ENCODE measurements around the gene ECSIT. TPM values are rescaled to one million over a fixed set of nuclear protein-coding genes. Genes with fewer than 3 reads are reported as not detected.

Gene ECSIT
- total and polyA plus RNA-seq, 2 experiments from 2014 or later = 36.6 to 66.5 TPM

DNA sequence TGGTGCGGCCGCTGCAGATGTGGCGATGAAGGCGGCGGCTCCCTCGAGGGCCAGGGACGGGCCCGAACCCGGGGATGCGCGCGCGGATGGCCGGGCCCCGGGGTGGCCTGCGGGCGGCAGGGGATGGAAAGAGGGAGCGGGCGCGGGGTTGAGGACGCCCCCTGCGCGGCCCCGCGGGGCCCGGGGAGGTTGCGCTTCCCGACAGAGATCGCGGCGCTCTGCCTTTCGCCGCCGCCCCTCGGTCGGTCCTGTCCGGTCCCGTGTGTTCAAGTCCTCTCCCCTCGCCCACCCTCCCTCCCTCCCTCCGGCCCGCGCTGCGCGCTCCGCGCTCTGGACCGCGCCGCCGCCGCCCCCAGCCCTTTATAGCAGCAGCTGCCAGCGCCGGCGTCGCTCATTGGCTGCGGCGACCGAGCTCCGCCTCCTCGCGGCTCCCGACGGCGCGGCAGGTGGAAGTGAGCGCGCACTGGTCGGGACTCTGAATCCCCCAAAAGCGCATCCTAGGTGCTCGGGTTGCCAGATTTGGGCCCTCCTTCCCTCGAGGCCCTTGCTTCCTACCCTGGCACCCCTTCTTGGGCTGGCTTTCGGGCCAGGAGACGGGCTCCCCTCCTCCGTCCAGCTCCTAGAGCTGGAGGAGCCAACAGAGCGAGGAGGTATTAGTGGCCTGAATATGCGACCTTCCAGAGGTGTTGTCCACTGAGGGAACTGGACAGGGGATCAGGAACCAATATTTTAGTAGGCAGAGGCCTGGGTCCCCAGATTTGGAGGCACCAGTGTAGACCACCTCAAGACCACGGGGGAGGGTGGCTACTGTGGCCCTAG is 48.0 kb downstream of the ECSIT start, which contains the start of gene ELAVL3:
TSS of gene ELAVL3 (minus strand) at position 332 of the 819 bp plus-strand sequence. CDS start 438 bp downstream, outside the sequence.
- Mint-ChIP-seq H3K27ac (no peak within 1 kb of the TSS), H3K4me1 (peaks cover 6% of the 10 kb centered on the region), H3K9me3 (peaks cover 7% of the 10 kb centered on the region; the same call in 2 of the 3 replicates), H3K4me3 (peak within 1 kb of the TSS; percentile 64), H3K27me3 (ENCODE audit: insufficient read depth, low read depth, poor library complexity) (peaks cover 51% of the 10 kb centered on the region), H3K36me3 (ENCODE audit: low read depth) (no peaks in the 10 kb centered on the region; the same call in 2 of the 3 replicates)
- peaks cover 8% of the 10 kb centered on the region for H3K4me1 ChIP-seq (ENCODE audit: insufficient read depth)
- peak; percentile 15 for ATAC-seq
- DNase-seq (ENCODE audit: low spot score) = peak; percentile 76
- H3K4me3 ChIP-seq = peak within 1 kb of the TSS; percentile 61
- H3K36me3 ChIP-seq (ENCODE audit: insufficient read depth) = no peaks in the 10 kb centered on the region
- no peak for TF ChIP-seq EZH2phosphoT487 (IDR thresholded peaks at IDR 0.05; ENCODE audit: unreplicated experiment)
- TF ChIP-seq ZNF114 (CRISPR knock-in tag; IDR thresholded peaks at IDR 0.05) = no peak
- no peak for TF ChIP-seq NANOG (IDR thresholded peaks at IDR 0.05; ENCODE audit: borderline replicate concordance)
- no peak for TF ChIP-seq REST (IDR thresholded peaks at IDR 0.05; ENCODE audit: unreplicated experiment)
- peak; percentile 72 for TF ChIP-seq POLR2AphosphoS5 (IDR thresholded peaks at IDR 0.05; ENCODE audit: low read depth)
- no peak for TF ChIP-seq CTCF (conservative IDR thresholded peaks at IDR 0.05; ENCODE audit: low read depth in 2 of 2)
- TF ChIP-seq, protein P1, sequence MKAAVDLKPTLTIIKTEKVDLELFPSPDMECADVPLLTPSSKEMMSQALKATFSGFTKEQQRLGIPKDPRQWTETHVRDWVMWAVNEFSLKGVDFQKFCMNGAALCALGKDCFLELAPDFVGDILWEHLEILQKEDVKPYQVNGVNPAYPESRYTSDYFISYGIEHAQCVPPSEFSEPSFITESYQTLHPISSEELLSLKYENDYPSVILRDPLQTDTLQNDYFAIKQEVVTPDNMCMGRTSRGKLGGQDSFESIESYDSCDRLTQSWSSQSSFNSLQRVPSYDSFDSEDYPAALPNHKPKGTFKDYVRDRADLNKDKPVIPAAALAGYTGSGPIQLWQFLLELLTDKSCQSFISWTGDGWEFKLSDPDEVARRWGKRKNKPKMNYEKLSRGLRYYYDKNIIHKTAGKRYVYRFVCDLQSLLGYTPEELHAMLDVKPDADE (IDR thresholded peaks at IDR 0.05) = no peak
- TF ChIP-seq JUNB (IDR thresholded peaks at IDR 0.05; ENCODE audit: unreplicated experiment) = no peak
- TF ChIP-seq EZH2 (IDR thresholded peaks at IDR 0.05; ENCODE audit: low read depth, unreplicated experiment) = peak; percentile 41
- no peak for TF ChIP-seq STAT1 (IDR thresholded peaks at IDR 0.05; ENCODE audit: unreplicated experiment)
- no peak for TF ChIP-seq CREB1 (CRISPR knock-in tag; IDR thresholded peaks at IDR 0.05; ENCODE audit: low read depth)
- peak within 1 kb of the TSS; percentile 77 for H3K4me2 ChIP-seq
- H4K20me1 ChIP-seq (replicated peaks; ENCODE audit: insufficient read depth) = no peaks in the 10 kb centered on the region
- peaks cover 16% of the 10 kb centered on the region for H3F3A ChIP-seq (replicated peaks; ENCODE audit: low read depth)
- H3K27ac ChIP-seq (ENCODE audit: low read depth) = no peak within 1 kb of the TSS
- H3K9me2 ChIP-seq (ENCODE audit: insufficient read depth) = no peaks in the 10 kb centered on the region
- peaks cover 34% of the 10 kb centered on the region for H3K27me3 ChIP-seq (ENCODE audit: insufficient read depth)
- peak within 1 kb of the TSS; percentile 74; the same call in 1 of the 2 replicates for H2AFZ ChIP-seq
- no peaks in the 10 kb centered on the region for H3K79me2 ChIP-seq (replicated peaks; ENCODE audit: insufficient read depth)

Measured in GM23338 (cell line).